Measurements from ENCODE around the gene SCYGR5. TPM values are rescaled to one million over a fixed set of nuclear protein-coding genes. Genes with fewer than 3 reads are reported as not detected.

Gene SCYGR5
- polyA plus RNA-seq, 3 donors = not detected

- H3K27ac Mint-ChIP-seq = no peak overlapping the region
- peaks cover 0 to 5% (median 4%) of the 10 kb centered on the region in 7 donors for H3K9me3 Mint-ChIP-seq
- intact Hi-C loops (cut with micrococcal nuclease) = no loop called here
Measured at GRCh38 chr2:227626580-227627151, 39.9 kb upstream of the SCYGR5 start.

GRCh38 chr2:227627769-227628168 lies 38.8 kb upstream of the SCYGR5 start:
- Histone ChIP-seq H3K4me1 (ENCODE audit: control insufficient read depth in 1 of 2, insufficient read depth in 2 of 2, low read length in 2 of 2) (no peaks in the 10 kb centered on the region), H3K36me3 (replicated peaks in 1 of 2; ENCODE audit: control insufficient read depth in 1 of 2, insufficient read depth in 2 of 2, low read length in 2 of 2) (no peaks in the 10 kb centered on the region), H3K4me3 (replicated peaks in 1 of 3; ENCODE audit: low read depth in 2 of 3, low read length in 3 of 3) (no peak overlapping the region), H3K9me3 (replicated peaks in 1 of 2; ENCODE audit: control insufficient read depth in 1 of 2, insufficient read depth in 1 of 2, low read length in 2 of 2) (no peaks in the 10 kb centered on the region), H3K9ac (ENCODE audit: insufficient read depth, low read length, poor library complexity, severe bottlenecking) (no peak overlapping the region), H3K27me3 (ENCODE audit: control insufficient read depth in 2 of 2, insufficient read depth in 2 of 2, low read length in 2 of 2) (peaks cover 2 to 5% of the 10 kb centered on the region in 2 donors), H3K27ac (ENCODE audit: low read depth in 1 of 2, low read length in 2 of 2) (no peak overlapping the region), H3K4me2 (replicated peaks; ENCODE audit: extremely low read depth, low read length, poor library complexity, severe bottlenecking) (no peak overlapping the region), H2AFZ (ENCODE audit: insufficient read depth, low read depth, low read length, poor library complexity, severe bottlenecking) (no peak overlapping the region), H3K79me2 (ENCODE audit: insufficient read depth, low read length) (no peaks in the 10 kb centered on the region), H4K20me1 (ENCODE audit: insufficient read depth, low read length) (no peaks in the 10 kb centered on the region)
- peaks cover 0 to 17% (median 5%) of the 10 kb centered on the region in 3 donors for H3K27me3 Mint-ChIP-seq (ENCODE audit: low read depth in 3 of 3)
- H3K9me3 Mint-ChIP-seq = peaks cover 0 to 3% (median 2%) of the 10 kb centered on the region in 7 donors
- H3K4me3 Mint-ChIP-seq = no peak overlapping the region
- no peak for DNase-seq
- TF ChIP-seq CTCF (IDR thresholded peaks at IDR 0.05) = no peak
- no CpG with 5 or more reads among the region's 3 CpGs for WGBS (ENCODE audit: insufficient coverage)
- H3K27ac Mint-ChIP-seq = no peak overlapping the region
- no peaks in the 10 kb centered on the region for H3K36me3 Mint-ChIP-seq
- no peaks in the 10 kb centered on the region for H3K4me1 Mint-ChIP-seq
- intact Hi-C loops (cut with micrococcal nuclease) = no loop called here

More at GRCh38 chr2:227626580-227627151, 39.9 kb upstream of the SCYGR5 start:
- Histone ChIP-seq H3K36me3 (replicated peaks in 1 of 2; ENCODE audit: control insufficient read depth in 1 of 2, insufficient read depth in 2 of 2, low read length in 2 of 2) (no peaks in the 10 kb centered on the region), H3K27ac (ENCODE audit: low read depth in 1 of 2, low read length in 2 of 2) (no peak overlapping the region), H3K79me2 (ENCODE audit: insufficient read depth, low read length) (no peaks in the 10 kb centered on the region), H3K4me3 (replicated peaks in 1 of 3; ENCODE audit: low read depth in 2 of 3, low read length in 3 of 3) (no peak overlapping the region), H3K4me1 (ENCODE audit: control insufficient read depth in 1 of 2, insufficient read depth in 2 of 2, low read length in 2 of 2) (no peaks in the 10 kb centered on the region), H3K9me3 (replicated peaks in 1 of 2; ENCODE audit: control insufficient read depth in 1 of 2, insufficient read depth in 1 of 2, low read length in 2 of 2) (no peaks in the 10 kb centered on the region), H4K20me1 (ENCODE audit: insufficient read depth, low read length) (no peaks in the 10 kb centered on the region), H2AFZ (ENCODE audit: insufficient read depth, low read depth, low read length, poor library complexity, severe bottlenecking) (no peak overlapping the region), H3K4me2 (replicated peaks; ENCODE audit: extremely low read depth, low read length, poor library complexity, severe bottlenecking) (no peak overlapping the region), H3K27me3 (ENCODE audit: control insufficient read depth in 2 of 2, insufficient read depth in 2 of 2, low read length in 2 of 2) (peaks cover 2 to 5% of the 10 kb centered on the region in 2 donors), H3K9ac (ENCODE audit: insufficient read depth, low read length, poor library complexity, severe bottlenecking) (no peak overlapping the region)
- WGBS (ENCODE audit: insufficient coverage) = 90% methylated on average over 2 of the region's 10 CpGs
- TF ChIP-seq CTCF (IDR thresholded peaks at IDR 0.05) = no peak
- DNase-seq = no peak
- Mint-ChIP-seq H3K36me3 (no peaks in the 10 kb centered on the region), H3K4me3 (no peak overlapping the region), H3K27me3 (ENCODE audit: low read depth in 3 of 3) (peaks cover 0 to 17% (median 5%) of the 10 kb centered on the region in 3 donors), H3K4me1 (no peaks in the 10 kb centered on the region)

All from CD14-positive monocyte (primary cell).